WTC11 (cell line): ENCODE data around the gene SETD7. TPM values are rescaled to one million over a fixed set of nuclear protein-coding genes. Genes with fewer than 3 reads are reported as not detected.

ENCODE experiments used
- ATAC-seq: fragments of 200-7000 bp; cut with Tn5 transposase; 2 replicates; pipeline ENCODE4 v1.10.0; 2021; ENCODE audit warnings: mild to moderate bottlenecking, moderate library complexity
- CTCF ChIA-PET: fragments of 300-600 bp; sonication (Branson Sonifier 250); formaldehyde crosslinking; loops from one replicate; lab custom pipeline; 2021; ENCODE audit warnings: antibody characterized with exemption; lab: Charles Lee
- POLR2A ChIA-PET: fragments of 350-600 bp; sonication (Branson Sonifier 250); formaldehyde crosslinking; loops from one replicate; lab custom pipeline; 2021; ENCODE audit warnings: antibody characterized with exemption; lab: Charles Lee
- DNase-seq: peaks from one replicate; pipeline ENCODE4 v3.0.0; 2021; ENCODE audit warnings: low spot score
- H3K27ac Mint-ChIP-seq: 2 replicates; pipeline ENCODE4 v1.8.0; 2021; ENCODE audit warnings: mixed read lengths
- H3K27me3 Mint-ChIP-seq: 2 replicates; pipeline ENCODE4 v1.8.0; 2021; ENCODE audit warnings: low read depth, mild to moderate bottlenecking, moderate library complexity, mixed read lengths
- H3K36me3 Mint-ChIP-seq: 2 replicates; pipeline ENCODE4 v1.8.0; 2021; ENCODE audit warnings: mixed read lengths
- H3K4me1 Mint-ChIP-seq: 2 replicates; pipeline ENCODE4 v1.8.0; 2022; ENCODE audit warnings: mixed read lengths
- H3K4me3 Mint-ChIP-seq: 2 replicates; pipeline ENCODE4 v1.8.0; 2021; ENCODE audit warnings: mild to moderate bottlenecking, moderate library complexity, mixed read lengths
- H3K9me3 Mint-ChIP-seq: 2 replicates; pipeline ENCODE4 v1.8.0; 2021; ENCODE audit warnings: mixed read lengths
- ATF1 ChIP-seq: sonication (generic); formaldehyde crosslinking; IDR thresholded peaks from 2 replicates; pipeline ENCODE4 v1.8.1; 2023; ENCODE audit warnings: mild to moderate bottlenecking, moderate library complexity, missing genetic modification reagents
- CBFB ChIP-seq: sonication (generic); formaldehyde crosslinking; IDR thresholded peaks from 2 replicates; pipeline ENCODE4 v1.8.1; 2022; ENCODE audit warnings: mild to moderate bottlenecking, low read depth, missing genetic modification reagents
- EMX1 ChIP-seq: fragments of 250-450 bp; sonication (Bioruptor Pico); IDR thresholded peaks from 2 replicates; pipeline ENCODE4 v1.8.0; 2021; ENCODE audit warnings: mild to moderate bottlenecking
- ERG ChIP-seq: fragments of 250-450 bp; sonication (Bioruptor Pico); IDR thresholded peaks from 2 replicates; pipeline ENCODE4 v1.8.0; 2021; ENCODE audit warnings: mild to moderate bottlenecking
- GRHL2 ChIP-seq: fragments of 250-450 bp; sonication (Bioruptor Pico); IDR thresholded peaks from 2 replicates; pipeline ENCODE4 v1.8.0; 2022; ENCODE audit warnings: mild to moderate bottlenecking, moderate library complexity; ENCODE audit not compliant: insufficient replicate concordance, severe bottlenecking
- JAZF1 ChIP-seq: fragments of 250-450 bp; sonication (Bioruptor Pico); IDR thresholded peaks from 2 replicates; pipeline ENCODE4 v1.9.0; 2021; ENCODE audit warnings: moderate library complexity, mild to moderate bottlenecking, inconsistent platforms
- OVOL2 ChIP-seq: fragments of 250-450 bp; sonication (Bioruptor Pico); IDR thresholded peaks from 2 replicates; pipeline ENCODE4 v1.9.0; 2021; ENCODE audit warnings: mild to moderate bottlenecking, borderline replicate concordance
- ZNF263 ChIP-seq: sonication (generic); formaldehyde crosslinking; IDR thresholded peaks from 2 replicates; pipeline ENCODE4 v1.8.1; 2022; ENCODE audit warnings: low read depth, mild to moderate bottlenecking, moderate library complexity, missing genetic modification reagents
- total RNA-seq: library from RNA; stranded (reverse); gene quantifications from 3 replicates; pipeline ENCODE4 v1.2.3, GENCODE V29; 2021
- TF ChIP-seq, protein P1 (sequence below): sonication (generic); formaldehyde crosslinking; IDR thresholded peaks from 2 replicates; pipeline ENCODE4 v1.8.0; 2023; ENCODE audit warnings: mild to moderate bottlenecking, missing genetic modification reagents
- TF ChIP-seq, protein P2 (sequence below): sonication (generic); formaldehyde crosslinking; IDR thresholded peaks from 2 replicates; pipeline ENCODE4 v1.8.1; 2022; ENCODE audit warnings: missing genetic modification reagents, borderline replicate concordance
- TF ChIP-seq, protein P3 (sequence below): sonication (generic); formaldehyde crosslinking; IDR thresholded peaks from 2 replicates; pipeline ENCODE4 v1.8.0; 2022; ENCODE audit warnings: mild to moderate bottlenecking, missing genetic modification reagents
- TF ChIP-seq, protein P4 (sequence below): fragments of 250-450 bp; sonication (Bioruptor Pico); IDR thresholded peaks from 2 replicates; pipeline ENCODE4 v1.9.0; 2021; ENCODE audit warnings: mild to moderate bottlenecking
- TF ChIP-seq, protein P5 (sequence below): sonication (generic); formaldehyde crosslinking; IDR thresholded peaks from 2 replicates; pipeline ENCODE4 v1.8.1; 2023; ENCODE audit warnings: mild to moderate bottlenecking, missing genetic modification reagents

SETD7 gene
- total RNA-seq, 1 experiment from 2014 or later: 5.6 TPM

DNA sequence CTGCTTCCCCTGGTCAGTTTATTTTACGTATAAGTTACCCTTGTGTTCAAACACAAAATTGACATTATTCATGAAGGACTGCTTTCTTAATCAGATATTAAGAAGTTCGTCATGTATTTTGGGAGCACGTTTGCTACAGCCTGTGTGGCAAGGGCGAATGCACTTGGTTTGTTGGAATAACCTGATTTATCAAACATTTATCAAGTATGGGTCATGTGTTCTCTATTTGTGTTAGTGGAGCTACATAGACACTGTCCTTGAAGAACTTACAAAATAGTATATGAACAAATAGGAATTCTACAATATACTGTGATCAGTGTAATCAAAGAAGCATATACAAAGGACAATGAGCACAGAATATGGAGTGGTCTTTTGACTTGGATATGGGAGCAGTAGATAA, 79.7 kb downstream of the SETD7 start:
- ATAC-seq: no peak
- ChIA-PET CTCF (interaction anchor here (2.6 kb wide), 1 partner anchor 21 kb away, joined by 14 read pairs; no protein-coding TSS in a partner anchor), POLR2A (no interaction called here)

More for the DNA sequence above, 79.7 kb downstream of the SETD7 start:
- no peak for DNase-seq
- no peak overlapping the region for H3K4me3 Mint-ChIP-seq
- TF ChIP-seq ZNF263: no peak
- no peak for TF ChIP-seq ERG (CRISPR knock-in tag)
- TF ChIP-seq, protein P1, sequence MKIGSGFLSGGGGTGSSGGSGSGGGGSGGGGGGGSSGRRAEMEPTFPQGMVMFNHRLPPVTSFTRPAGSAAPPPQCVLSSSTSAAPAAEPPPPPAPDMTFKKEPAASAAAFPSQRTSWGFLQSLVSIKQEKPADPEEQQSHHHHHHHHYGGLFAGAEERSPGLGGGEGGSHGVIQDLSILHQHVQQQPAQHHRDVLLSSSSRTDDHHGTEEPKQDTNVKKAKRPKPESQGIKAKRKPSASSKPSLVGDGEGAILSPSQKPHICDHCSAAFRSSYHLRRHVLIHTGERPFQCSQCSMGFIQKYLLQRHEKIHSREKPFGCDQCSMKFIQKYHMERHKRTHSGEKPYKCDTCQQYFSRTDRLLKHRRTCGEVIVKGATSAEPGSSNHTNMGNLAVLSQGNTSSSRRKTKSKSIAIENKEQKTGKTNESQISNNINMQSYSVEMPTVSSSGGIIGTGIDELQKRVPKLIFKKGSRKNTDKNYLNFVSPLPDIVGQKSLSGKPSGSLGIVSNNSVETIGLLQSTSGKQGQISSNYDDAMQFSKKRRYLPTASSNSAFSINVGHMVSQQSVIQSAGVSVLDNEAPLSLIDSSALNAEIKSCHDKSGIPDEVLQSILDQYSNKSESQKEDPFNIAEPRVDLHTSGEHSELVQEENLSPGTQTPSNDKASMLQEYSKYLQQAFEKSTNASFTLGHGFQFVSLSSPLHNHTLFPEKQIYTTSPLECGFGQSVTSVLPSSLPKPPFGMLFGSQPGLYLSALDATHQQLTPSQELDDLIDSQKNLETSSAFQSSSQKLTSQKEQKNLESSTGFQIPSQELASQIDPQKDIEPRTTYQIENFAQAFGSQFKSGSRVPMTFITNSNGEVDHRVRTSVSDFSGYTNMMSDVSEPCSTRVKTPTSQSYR: no peak
- TF ChIP-seq, protein P2, sequence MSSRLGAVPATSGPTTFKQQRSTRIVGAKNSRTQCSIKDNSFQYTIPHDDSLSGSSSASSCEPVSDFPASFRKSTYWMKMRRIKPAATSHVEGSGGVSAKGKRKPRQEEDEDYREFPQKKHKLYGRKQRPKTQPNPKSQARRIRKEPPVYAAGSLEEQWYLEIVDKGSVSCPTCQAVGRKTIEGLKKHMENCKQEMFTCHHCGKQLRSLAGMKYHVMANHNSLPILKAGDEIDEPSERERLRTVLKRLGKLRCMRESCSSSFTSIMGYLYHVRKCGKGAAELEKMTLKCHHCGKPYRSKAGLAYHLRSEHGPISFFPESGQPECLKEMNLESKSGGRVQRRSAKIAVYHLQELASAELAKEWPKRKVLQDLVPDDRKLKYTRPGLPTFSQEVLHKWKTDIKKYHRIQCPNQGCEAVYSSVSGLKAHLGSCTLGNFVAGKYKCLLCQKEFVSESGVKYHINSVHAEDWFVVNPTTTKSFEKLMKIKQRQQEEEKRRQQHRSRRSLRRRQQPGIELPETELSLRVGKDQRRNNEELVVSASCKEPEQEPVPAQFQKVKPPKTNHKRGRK: no peak
- TF ChIP-seq, protein P3, sequence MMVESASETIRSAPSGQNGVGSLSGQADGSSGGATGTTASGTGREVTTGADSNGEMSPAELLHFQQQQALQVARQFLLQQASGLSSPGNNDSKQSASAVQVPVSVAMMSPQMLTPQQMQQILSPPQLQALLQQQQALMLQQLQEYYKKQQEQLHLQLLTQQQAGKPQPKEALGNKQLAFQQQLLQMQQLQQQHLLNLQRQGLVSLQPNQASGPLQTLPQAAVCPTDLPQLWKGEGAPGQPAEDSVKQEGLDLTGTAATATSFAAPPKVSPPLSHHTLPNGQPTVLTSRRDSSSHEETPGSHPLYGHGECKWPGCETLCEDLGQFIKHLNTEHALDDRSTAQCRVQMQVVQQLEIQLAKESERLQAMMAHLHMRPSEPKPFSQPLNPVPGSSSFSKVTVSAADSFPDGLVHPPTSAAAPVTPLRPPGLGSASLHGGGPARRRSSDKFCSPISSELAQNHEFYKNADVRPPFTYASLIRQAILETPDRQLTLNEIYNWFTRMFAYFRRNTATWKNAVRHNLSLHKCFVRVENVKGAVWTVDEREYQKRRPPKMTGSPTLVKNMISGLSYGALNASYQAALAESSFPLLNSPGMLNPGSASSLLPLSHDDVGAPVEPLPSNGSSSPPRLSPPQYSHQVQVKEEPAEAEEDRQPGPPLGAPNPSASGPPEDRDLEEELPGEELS (CRISPR knock-in tag): no peak
- no peak for TF ChIP-seq EMX1 (CRISPR knock-in tag)
- no peak for TF ChIP-seq CBFB (CRISPR knock-in tag)
- TF ChIP-seq, protein P4, sequence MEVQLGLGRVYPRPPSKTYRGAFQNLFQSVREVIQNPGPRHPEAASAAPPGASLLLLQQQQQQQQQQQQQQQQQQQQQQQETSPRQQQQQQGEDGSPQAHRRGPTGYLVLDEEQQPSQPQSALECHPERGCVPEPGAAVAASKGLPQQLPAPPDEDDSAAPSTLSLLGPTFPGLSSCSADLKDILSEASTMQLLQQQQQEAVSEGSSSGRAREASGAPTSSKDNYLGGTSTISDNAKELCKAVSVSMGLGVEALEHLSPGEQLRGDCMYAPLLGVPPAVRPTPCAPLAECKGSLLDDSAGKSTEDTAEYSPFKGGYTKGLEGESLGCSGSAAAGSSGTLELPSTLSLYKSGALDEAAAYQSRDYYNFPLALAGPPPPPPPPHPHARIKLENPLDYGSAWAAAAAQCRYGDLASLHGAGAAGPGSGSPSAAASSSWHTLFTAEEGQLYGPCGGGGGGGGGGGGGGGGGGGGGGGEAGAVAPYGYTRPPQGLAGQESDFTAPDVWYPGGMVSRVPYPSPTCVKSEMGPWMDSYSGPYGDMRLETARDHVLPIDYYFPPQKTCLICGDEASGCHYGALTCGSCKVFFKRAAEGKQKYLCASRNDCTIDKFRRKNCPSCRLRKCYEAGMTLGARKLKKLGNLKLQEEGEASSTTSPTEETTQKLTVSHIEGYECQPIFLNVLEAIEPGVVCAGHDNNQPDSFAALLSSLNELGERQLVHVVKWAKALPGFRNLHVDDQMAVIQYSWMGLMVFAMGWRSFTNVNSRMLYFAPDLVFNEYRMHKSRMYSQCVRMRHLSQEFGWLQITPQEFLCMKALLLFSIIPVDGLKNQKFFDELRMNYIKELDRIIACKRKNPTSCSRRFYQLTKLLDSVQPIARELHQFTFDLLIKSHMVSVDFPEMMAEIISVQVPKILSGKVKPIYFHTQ (CRISPR knock-in tag): no peak
- no peak for TF ChIP-seq GRHL2
- TF ChIP-seq, protein P5, sequence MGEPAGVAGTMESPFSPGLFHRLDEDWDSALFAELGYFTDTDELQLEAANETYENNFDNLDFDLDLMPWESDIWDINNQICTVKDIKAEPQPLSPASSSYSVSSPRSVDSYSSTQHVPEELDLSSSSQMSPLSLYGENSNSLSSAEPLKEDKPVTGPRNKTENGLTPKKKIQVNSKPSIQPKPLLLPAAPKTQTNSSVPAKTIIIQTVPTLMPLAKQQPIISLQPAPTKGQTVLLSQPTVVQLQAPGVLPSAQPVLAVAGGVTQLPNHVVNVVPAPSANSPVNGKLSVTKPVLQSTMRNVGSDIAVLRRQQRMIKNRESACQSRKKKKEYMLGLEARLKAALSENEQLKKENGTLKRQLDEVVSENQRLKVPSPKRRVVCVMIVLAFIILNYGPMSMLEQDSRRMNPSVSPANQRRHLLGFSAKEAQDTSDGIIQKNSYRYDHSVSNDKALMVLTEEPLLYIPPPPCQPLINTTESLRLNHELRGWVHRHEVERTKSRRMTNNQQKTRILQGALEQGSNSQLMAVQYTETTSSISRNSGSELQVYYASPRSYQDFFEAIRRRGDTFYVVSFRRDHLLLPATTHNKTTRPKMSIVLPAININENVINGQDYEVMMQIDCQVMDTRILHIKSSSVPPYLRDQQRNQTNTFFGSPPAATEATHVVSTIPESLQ (CRISPR knock-in tag): no peak
- TF ChIP-seq OVOL2: no peak
- TF ChIP-seq ATF1: no peak
- no peak for TF ChIP-seq JAZF1
- H3K27me3 Mint-ChIP-seq: no peaks in the 10 kb centered on the region; the same call in 1 of the 2 replicates
- H3K27ac Mint-ChIP-seq: no peak overlapping the region
- peaks cover 23% of the 10 kb centered on the region for H3K36me3 Mint-ChIP-seq
- H3K4me1 Mint-ChIP-seq: no peaks in the 10 kb centered on the region
- peaks cover 18% of the 10 kb centered on the region for H3K9me3 Mint-ChIP-seq
